ENCODE measurements around the gene HOMER2.

Gene HOMER2

DNA sequence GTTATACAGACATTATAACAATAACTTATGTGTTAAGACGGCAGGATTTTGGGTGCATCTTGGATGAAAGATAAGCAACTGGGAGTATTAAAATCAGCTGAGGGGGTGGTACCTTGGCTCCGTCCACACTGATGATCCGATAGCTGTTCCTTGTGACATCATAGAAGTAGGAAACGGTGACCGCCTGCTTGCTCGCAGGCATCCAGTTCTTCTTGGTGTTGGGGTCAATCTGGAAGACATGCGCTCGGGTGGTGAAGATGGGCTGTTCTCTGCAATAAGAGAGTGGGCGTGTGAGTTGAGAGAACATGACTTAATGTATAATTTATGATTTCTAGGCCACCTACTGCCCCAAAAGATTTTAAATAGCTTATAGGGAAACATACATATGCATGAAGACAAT, 59.9 kb downstream of the HOMER2 start:
- no peak for ATAC-seq
- TF ChIP-seq PPARA (CRISPR knock-in tag; IDR thresholded peaks at IDR 0.05; ENCODE audit: borderline replicate concordance) (no peak), BACH2 (CRISPR knock-in tag; IDR thresholded peaks at IDR 0.05; ENCODE audit: borderline replicate concordance) (no peak), ESRRG (CRISPR knock-in tag; IDR thresholded peaks at IDR 0.05) (no peak), ZFP30 (CRISPR knock-in tag; IDR thresholded peaks at IDR 0.05) (no peak), RARB (CRISPR knock-in tag; IDR thresholded peaks at IDR 0.05) (no peak), SNAI2 (CRISPR knock-in tag; IDR thresholded peaks at IDR 0.05) (no peak), ARNTL (CRISPR knock-in tag; IDR thresholded peaks at IDR 0.05; ENCODE audit: borderline replicate concordance, low read depth) (no peak), GLIS3 (CRISPR knock-in tag; IDR thresholded peaks at IDR 0.05) (no peak), ZC3H10 (CRISPR knock-in tag; IDR thresholded peaks at IDR 0.05) (no peak), TSHZ2 (CRISPR knock-in tag; IDR thresholded peaks at IDR 0.05) (no peak), TOX (CRISPR knock-in tag; IDR thresholded peaks at IDR 0.05; ENCODE audit: borderline replicate concordance) (no peak), ZNF8 (CRISPR knock-in tag; IDR thresholded peaks at IDR 0.05) (no peak), TCF4 (CRISPR knock-in tag; IDR thresholded peaks at IDR 0.05; ENCODE audit: borderline replicate concordance) (no peak), CREB5 (CRISPR knock-in tag; IDR thresholded peaks at IDR 0.05; ENCODE audit: low read depth) (no peak), ZNF565 (CRISPR knock-in tag; conservative IDR thresholded peaks at IDR 0.05; ENCODE audit: low read depth) (no peak), CSDC2 (CRISPR knock-in tag; IDR thresholded peaks at IDR 0.05) (no peak)
- TF ChIP-seq, protein P1, sequence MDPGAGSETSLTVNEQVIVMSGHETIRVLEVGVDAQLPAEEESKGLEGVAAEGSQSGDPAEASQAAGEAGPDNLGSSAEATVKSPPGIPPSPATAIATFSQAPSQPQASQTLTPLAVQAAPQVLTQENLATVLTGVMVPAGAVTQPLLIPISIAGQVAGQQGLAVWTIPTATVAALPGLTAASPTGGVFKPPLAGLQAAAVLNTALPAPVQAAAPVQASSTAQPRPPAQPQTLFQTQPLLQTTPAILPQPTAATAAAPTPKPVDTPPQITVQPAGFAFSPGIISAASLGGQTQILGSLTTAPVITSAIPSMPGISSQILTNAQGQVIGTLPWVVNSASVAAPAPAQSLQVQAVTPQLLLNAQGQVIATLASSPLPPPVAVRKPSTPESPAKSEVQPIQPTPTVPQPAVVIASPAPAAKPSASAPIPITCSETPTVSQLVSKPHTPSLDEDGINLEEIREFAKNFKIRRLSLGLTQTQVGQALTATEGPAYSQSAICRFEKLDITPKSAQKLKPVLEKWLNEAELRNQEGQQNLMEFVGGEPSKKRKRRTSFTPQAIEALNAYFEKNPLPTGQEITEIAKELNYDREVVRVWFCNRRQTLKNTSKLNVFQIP (CRISPR knock-in tag; IDR thresholded peaks at IDR 0.05; ENCODE audit: borderline replicate concordance, low read depth) = no peak
- TF ChIP-seq, protein P2, sequence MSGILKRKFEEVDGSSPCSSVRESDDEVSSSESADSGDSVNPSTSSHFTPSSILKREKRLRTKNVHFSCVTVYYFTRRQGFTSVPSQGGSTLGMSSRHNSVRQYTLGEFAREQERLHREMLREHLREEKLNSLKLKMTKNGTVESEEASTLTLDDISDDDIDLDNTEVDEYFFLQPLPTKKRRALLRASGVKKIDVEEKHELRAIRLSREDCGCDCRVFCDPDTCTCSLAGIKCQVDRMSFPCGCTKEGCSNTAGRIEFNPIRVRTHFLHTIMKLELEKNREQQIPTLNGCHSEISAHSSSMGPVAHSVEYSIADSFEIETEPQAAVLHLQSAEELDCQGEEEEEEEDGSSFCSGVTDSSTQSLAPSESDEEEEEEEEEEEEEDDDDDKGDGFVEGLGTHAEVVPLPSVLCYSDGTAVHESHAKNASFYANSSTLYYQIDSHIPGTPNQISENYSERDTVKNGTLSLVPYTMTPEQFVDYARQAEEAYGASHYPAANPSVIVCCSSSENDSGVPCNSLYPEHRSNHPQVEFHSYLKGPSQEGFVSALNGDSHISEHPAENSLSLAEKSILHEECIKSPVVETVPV (CRISPR knock-in tag; IDR thresholded peaks at IDR 0.05) = no peak
- TF ChIP-seq, protein P3, sequence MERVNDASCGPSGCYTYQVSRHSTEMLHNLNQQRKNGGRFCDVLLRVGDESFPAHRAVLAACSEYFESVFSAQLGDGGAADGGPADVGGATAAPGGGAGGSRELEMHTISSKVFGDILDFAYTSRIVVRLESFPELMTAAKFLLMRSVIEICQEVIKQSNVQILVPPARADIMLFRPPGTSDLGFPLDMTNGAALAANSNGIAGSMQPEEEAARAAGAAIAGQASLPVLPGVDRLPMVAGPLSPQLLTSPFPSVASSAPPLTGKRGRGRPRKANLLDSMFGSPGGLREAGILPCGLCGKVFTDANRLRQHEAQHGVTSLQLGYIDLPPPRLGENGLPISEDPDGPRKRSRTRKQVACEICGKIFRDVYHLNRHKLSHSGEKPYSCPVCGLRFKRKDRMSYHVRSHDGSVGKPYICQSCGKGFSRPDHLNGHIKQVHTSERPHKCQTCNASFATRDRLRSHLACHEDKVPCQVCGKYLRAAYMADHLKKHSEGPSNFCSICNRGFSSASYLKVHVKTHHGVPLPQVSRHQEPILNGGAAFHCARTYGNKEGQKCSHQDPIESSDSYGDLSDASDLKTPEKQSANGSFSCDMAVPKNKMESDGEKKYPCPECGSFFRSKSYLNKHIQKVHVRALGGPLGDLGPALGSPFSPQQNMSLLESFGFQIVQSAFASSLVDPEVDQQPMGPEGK (CRISPR knock-in tag; IDR thresholded peaks at IDR 0.05; ENCODE audit: borderline replicate concordance) = no peak

DNA sequence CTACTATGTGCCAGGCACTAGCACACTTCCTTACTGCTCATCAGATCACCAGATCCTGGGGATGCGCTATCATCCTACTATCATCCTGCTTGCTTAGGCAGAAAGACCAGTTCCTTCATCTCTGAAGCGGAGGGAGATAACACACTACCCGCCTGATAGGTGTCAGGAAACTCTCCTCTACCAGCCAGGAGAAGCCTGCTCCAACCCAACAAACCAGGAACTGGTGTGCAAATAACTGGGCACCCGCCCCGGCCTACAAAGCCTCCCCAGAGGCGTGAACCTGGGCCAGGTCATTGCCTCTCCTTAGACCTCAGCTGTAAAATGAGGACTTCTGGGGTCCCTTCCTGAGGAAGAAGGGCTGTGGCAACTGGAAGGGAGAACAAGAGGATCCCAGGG, 61.5 kb downstream of the HOMER2 start:
- no peak; the same call in 2 of the 3 replicates for ATAC-seq
- TF ChIP-seq ZFP30 (CRISPR knock-in tag; IDR thresholded peaks at IDR 0.05) = no peak
- no peak for TF ChIP-seq OSR1 (CRISPR knock-in tag; IDR thresholded peaks at IDR 0.05)

DNA sequence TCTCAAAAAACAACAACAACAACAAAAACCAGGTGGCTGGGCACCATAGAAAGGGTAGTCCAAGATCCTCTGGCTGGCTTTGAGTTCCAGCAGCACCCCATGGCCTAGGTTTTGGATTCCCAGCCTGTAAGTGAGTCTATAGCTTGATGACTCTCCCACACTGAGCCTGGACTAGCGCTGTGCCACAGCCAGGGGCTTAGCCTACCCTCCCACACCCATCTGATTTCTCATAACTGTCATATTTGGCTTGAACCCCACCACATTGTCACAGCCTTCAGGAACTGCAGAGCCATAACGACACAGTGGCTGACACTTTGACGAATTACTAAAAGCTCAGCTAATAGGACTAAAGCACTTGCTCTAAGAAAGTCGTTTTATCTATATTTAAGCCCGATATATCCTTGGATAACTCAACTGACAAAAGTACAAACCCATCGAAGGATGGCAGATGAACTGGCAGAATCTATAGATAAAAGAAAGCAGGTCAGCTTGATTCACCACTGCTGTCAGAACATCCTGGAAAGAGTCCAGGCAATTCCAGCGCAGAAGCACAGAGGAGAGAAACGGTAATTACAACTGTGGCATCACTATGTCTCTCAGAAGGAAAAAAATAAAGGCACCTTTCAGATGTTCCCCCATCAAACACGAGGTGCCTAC, 62.1 kb downstream of the HOMER2 start:
- no peak for TF ChIP-seq CREB5 (CRISPR knock-in tag; IDR thresholded peaks at IDR 0.05; ENCODE audit: low read depth)
- no peak for TF ChIP-seq ARNTL (CRISPR knock-in tag; IDR thresholded peaks at IDR 0.05; ENCODE audit: borderline replicate concordance, low read depth)
- no peak for TF ChIP-seq ZC3H10 (CRISPR knock-in tag; IDR thresholded peaks at IDR 0.05)
- TF ChIP-seq ZFP30 (CRISPR knock-in tag; IDR thresholded peaks at IDR 0.05) = no peak
- TF ChIP-seq PPARA (CRISPR knock-in tag; IDR thresholded peaks at IDR 0.05; ENCODE audit: borderline replicate concordance) = no peak
- no peak for TF ChIP-seq ISL1 (CRISPR knock-in tag; IDR thresholded peaks at IDR 0.05)
- TF ChIP-seq, protein P3 (CRISPR knock-in tag; IDR thresholded peaks at IDR 0.05; ENCODE audit: borderline replicate concordance) = no peak
- peak; percentile 77 for ATAC-seq

Measured in SK-N-SH treated with all-trans-retinoic acid at 6 μM for 48 hours (cell line).